ENCODE data around the gene CRK.

The CRK gene

GRCh38 chr17:1455797-1456599 is at the start of gene CRK:
Gene CRK, minus strand, starts transcription at chr17:1456232. Its CDS starts 115 bp downstream, at chr17:1456117.
- DNase-seq (ENCODE audit: low spot score): peak; percentile 97

DNA sequence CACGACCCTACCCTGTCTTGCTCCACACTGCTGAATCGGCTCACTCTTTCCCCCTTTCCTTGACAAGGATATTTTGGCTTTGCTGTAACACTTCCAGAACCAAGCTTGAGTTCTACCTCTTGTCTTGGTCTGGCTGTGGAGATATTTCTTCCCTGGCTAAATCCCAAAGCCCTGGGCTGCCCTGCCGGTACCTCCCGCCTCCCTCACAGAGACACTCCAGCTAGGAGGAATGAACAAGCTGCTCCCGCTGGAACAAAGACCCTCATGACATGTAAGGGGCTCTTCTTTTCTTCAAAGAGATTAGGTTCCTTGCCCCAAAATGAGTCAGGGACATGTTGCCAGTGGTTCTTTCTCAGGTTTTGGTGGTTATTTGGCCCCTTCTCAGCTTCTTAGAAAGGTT is 49.6 kb upstream of the CRK start:
- no peak for DNase-seq (ENCODE audit: low spot score)

DNA sequence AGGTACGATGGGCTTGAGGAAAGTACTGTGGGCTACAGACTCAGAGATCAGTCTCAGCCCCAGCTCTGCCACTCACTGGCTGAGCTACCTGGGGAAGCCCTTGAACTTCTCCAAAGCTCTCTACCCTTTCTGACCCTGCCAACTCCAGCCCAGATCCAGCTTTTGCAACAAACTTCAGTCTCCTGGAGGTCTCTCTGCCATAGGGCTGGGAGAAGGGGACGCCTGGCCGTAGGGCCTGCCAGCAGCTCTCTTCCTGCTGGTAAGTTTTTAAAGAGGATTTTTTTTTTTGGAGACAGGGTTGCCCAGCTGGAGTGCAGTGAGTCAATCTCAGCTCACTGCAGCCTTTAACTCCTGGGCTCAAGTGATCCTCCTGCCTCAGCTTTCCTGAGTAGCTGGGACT is 48.8 kb upstream of the CRK start:
- DNase-seq (ENCODE audit: low spot score): no peak

DNA sequence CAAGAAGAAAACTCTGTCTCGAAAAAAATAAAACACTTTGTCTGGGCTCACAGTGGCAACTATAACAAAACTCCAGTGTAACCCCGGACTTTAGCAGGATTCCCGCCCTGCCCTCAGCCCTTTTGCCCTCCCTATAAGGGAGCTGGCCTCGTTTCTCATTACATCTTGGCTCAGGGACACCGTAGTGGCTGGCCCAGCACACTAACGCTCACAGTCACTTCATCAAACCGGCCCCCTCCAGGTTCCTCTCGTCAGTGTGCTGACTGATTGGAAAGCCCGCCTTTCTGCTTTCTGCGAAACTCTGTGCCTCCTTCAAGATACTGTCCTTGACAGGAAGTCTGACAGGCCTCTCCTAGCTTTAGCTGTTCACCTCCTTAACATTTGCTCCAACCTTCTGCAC is 47.7 kb upstream of the CRK start:
- no peak for DNase-seq (ENCODE audit: low spot score)

GRCh38 chr17:1498869-1499268 is 42.8 kb upstream of the CRK start:
- DNase-seq (ENCODE audit: low spot score): no peak

GRCh38 chr17:1498233-1498632 is 42.2 kb upstream of the CRK start:
- no peak for DNase-seq (ENCODE audit: low spot score)

DNA sequence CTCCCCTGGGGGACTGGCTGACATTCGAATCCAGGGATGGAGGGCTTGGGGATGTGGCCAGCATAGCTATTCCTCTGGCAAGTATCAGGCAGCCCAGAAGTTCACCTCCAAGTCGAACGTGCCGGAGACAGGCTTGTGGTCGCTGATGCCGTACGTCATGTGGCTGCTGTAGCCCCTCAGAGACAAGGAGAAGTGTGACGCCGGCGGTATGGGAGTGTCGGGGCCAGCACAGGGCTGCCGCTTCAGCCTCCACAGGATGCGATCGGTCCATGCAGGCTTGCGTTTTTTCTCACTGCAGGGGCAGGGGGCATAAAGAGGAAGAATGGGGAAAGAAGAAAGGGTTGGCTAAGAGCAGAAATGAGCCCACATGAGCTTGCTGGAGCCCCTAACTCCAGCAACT is 41.8 kb upstream of the CRK start:
- no peak for DNase-seq (ENCODE audit: low spot score)

GRCh38 chr17:1496869-1497268 is 40.8 kb upstream of the CRK start:
- no peak for DNase-seq (ENCODE audit: low spot score)

- DNase-seq (ENCODE audit: low spot score): no peak
Measured at GRCh38 chr17:1495265-1495989, 39.4 kb upstream of the CRK start.

GRCh38 chr17:1494736-1495253 is 38.8 kb upstream of the CRK start:
- DNase-seq (ENCODE audit: low spot score): no peak

GRCh38 chr17:1494203-1494602 is 38.2 kb upstream of the CRK start:
- no peak for DNase-seq (ENCODE audit: low spot score)

DNA sequence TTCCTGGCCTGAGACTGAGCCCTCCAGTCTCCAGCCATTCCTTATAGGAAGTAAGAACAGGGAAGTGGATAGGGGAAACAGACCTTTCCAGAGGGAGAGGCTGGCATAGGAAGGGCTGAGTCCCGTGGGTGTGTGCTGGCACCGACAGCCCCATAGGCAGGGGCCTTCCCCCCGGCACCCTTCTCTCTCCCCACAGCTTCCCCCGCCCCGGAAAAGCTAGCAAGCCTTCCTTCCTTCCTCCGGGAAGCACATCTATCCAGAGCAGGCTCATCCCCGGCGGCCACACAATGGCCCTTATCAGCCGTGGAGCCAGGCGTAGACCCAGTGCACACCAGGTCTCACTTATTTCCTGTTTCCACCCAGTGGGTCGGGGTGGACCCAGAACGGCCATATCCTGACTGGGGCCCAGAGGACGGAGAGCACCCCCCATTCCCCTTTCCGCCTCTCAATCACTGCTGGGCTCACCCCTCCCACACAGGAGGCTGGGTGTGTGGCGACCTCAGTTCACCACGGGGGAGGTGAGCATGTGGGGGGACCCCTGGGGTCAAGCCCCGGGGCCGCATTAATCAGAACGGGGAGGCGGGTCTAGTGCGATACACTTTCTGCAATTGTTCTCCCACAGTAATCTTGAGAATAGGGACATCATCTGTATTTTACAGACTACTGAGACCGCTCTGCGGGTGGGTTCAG is 37.4 kb upstream of the CRK start:
- DNase-seq (ENCODE audit: low spot score): no peak

GRCh38 chr17:1492249-1493206 is 36.5 kb upstream of the CRK start, which contains the start of gene MYO1C:
Gene MYO1C, minus strand, starts transcription at chr17:1492686. Its CDS starts 199 bp downstream, at chr17:1492487.
- no peak for DNase-seq (ENCODE audit: low spot score)

GRCh38 chr17:1491443-1492248 is 35.6 kb upstream of the CRK start:
- no peak for DNase-seq (ENCODE audit: low spot score)

DNA sequence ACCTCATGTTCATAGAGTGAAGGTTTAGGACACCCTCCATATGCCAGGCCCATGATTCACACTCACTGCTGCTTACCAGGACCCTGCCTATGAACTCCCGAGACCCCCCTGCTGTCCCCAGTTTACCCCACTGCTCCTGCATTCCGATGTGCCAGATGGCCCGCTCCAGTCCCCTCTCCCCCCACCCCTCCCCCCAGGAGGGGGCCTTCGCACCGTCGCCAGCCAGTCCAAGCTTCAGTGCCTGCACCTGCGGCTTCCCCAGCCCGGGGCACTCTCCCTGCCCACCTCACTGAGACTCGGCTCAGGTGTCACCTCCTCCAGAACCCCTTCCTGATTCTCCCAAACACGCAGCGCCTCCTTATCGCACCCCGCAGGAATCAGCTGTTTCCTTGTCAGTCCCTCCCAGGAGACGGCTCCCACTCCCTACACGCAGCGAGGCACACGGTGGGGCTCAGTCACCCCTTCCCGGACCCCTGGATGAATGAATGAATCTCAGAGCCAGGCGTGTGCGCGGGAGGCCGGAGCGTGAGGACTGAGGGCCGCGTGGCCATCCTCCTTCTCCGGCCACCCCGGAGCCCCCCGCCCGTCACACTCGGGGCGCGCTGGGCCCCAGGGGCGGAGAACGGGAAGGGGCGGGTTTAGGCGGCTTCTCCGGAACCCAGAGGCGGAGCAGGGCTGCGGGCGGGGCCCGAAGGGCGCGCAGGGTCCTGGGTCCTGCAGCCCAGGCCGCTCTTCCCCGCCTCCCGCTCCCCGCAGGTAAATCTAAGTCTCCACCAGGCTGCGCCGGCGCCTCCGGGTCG is 34.8 kb upstream of the CRK start:
- DNase-seq (ENCODE audit: low spot score): no peak

DNA sequence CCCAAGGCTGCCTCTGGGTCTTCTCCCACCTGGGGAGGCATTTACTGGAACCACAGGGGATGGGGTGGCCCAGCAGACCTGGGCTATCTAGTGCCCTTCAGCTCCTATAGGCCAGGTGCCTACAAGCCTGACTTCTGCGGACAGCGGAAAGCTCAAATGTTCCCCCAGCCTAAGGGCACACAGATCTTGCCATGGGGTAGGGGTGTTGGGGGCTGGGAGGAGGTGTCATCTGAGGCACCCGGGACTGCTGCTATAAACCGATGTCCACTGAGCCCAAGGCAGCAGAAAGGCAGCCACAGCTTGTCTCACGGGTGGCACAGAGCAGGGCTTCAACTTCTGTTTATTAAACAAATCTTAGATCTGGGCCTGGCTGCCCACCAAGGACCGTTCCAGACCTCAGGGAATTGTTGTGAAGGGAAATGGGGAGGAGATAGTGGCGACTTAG is 32.8 kb upstream of the CRK start:
- no peak for DNase-seq (ENCODE audit: low spot score)

DNA sequence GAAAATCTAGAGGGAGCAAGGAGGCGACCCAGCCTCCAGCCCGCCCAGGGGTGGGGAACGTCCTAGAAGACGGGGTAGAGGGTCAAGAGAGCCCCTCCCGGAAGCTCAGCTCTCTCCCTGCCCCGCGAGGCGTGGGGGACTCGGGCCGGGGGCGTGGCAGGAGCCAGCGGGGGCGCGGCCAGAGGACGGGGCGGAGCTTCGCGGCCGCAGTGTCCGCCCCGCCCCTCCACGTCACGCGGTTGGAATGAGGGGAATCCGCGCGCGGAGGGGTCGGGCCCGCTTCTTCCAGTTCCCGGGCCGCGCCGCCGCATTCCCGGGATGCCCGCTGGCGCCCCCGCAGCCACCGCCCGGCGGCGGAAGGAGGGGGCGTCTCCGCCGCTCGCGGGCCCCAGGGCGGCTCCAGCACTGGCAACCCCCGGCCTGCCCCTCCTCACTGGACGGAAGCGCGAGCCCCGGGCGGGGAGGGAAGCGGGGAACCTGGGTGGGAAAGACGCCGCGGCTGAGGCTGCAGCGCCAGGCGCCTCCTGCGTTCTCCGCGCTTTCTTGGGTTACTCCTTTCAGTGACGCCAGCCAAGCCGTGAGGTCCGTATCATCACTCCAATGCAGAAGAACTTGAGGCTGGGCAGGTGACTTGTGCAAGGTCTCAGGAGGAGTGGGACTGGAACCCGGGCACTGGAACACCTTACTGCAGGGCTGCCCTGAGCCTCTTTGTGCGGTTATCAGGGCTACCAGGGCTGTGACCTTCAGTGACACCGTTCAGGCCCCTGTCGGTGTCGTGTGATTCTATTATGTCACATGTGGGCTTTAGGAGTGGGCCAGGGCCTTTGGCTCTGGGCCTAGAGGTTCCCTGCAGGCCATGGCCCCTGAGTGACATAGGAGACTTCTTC is 32.1 kb upstream of the CRK start:
- peak; percentile 63 for DNase-seq (ENCODE audit: low spot score)

Measured in COLO829 (cell line).